ENCODE results near the gene KRT32. TPM values are rescaled to one million over a fixed set of nuclear protein-coding genes. Genes with fewer than 3 reads are reported as not detected.

The KRT32 gene
- total RNA-seq = under 1 TPM in 1 of 4 donors, not detected in 3; 0.15 TPM
- under 1 TPM in 2 of 3 donors, not detected in 1; 0.12 to 0.31 TPM for polyA plus RNA-seq
- long read RNA-seq, donor 1 = 0 reads
- long read RNA-seq, donor 2 = 0 reads

- Histone ChIP-seq H3K4me1 (no peaks in the 10 kb centered on the region), H3K4me3 (no peak within 1 kb of the TSS), H3K27me3 (ENCODE audit: insufficient read depth in 3 of 3, low read length in 2 of 3) (peaks cover 0 to 7% (median 0%) of the 10 kb centered on the region in 3 donors), H3K27ac (no peak within 1 kb of the TSS), H3K9me3 (no peaks in the 10 kb centered on the region), H3K36me3 (ENCODE audit: insufficient read depth in 1 of 2, low read depth in 1 of 2) (no peaks in the 10 kb centered on the region)
- intact Hi-C loops (cut with DNase I) = no loop called here
- TF ChIP-seq CTCF (IDR thresholded peaks at IDR 0.05) = no peak
- WGBS, 3 donors = 88 to 95% (median 90%) methylated on average over 14 of the region's 14 CpGs
- ATAC-seq (no peak), DNase-seq (no peak)
Observed at GRCh38 chr17:41466988-41467387, at the start of gene KRT32. KRT32 (minus strand) TSS chr17:41467386; CDS start chr17:41467325, 61 bp downstream.

GRCh38 chr17:41516830-41517283 lies 49.7 kb upstream of the KRT32 start:
- H3K9me3 ChIP-seq = no peaks in the 10 kb centered on the region
- no peak for ATAC-seq
- no peak for DNase-seq
- H3K4me3 ChIP-seq = no peak overlapping the region
- no peaks in the 10 kb centered on the region for H3K36me3 ChIP-seq (ENCODE audit: insufficient read depth in 1 of 2, low read depth in 1 of 2)
- no peak overlapping the region for H3K27ac ChIP-seq
- H3K4me1 ChIP-seq = no peaks in the 10 kb centered on the region
- peaks cover 0 to 5% (median 4%) of the 10 kb centered on the region in 3 donors for H3K27me3 ChIP-seq (ENCODE audit: insufficient read depth in 3 of 3, low read length in 2 of 3)
- intact Hi-C loops (cut with DNase I) = no loop called here
- TF ChIP-seq CTCF (IDR thresholded peaks at IDR 0.05) = no peak
- 81 to 86% (median 83%) methylated on average over 14 of the region's 14 CpGs for WGBS, 3 donors

GRCh38 chr17:41516147-41516829 lies 49.1 kb upstream of the KRT32 start:
- peaks cover 0 to 4% (median 0%) of the 10 kb centered on the region in 3 donors for H3K27me3 ChIP-seq (ENCODE audit: insufficient read depth in 3 of 3, low read length in 2 of 3)
- no peaks in the 10 kb centered on the region for H3K36me3 ChIP-seq (ENCODE audit: insufficient read depth in 1 of 2, low read depth in 1 of 2)
- H3K4me1 ChIP-seq = no peaks in the 10 kb centered on the region
- H3K27ac ChIP-seq = no peak overlapping the region
- no peak overlapping the region for H3K4me3 ChIP-seq
- no peaks in the 10 kb centered on the region for H3K9me3 ChIP-seq
- TF ChIP-seq CTCF (IDR thresholded peaks at IDR 0.05) = no peak
- ATAC-seq (no peak), DNase-seq (no peak)
- intact Hi-C loops (cut with DNase I) = no loop called here
- 77 to 83% (median 82%) methylated on average over 14 of the region's 14 CpGs for WGBS, 3 donors

- intact Hi-C loops (cut with DNase I) = no loop called here
- TF ChIP-seq CTCF (IDR thresholded peaks at IDR 0.05) = no peak
- WGBS, 3 donors = 59 to 69% (median 67%) methylated on average over 5 of the region's 5 CpGs
Observed at GRCh38 chr17:41513168-41513547, 46.0 kb upstream of the KRT32 start.

More at GRCh38 chr17:41513168-41513547, 46.0 kb upstream of the KRT32 start:
- no peak for ATAC-seq
- Histone ChIP-seq H3K36me3 (ENCODE audit: insufficient read depth in 1 of 2, low read depth in 1 of 2) (no peaks in the 10 kb centered on the region), H3K4me1 (no peaks in the 10 kb centered on the region), H3K9me3 (no peaks in the 10 kb centered on the region), H3K27ac (no peak overlapping the region), H3K4me3 (no peak overlapping the region), H3K27me3 (ENCODE audit: insufficient read depth in 3 of 3, low read length in 2 of 3) (peaks cover 0 to 4% (median 0%) of the 10 kb centered on the region in 3 donors)
- DNase-seq = no peak

All from psoas muscle (tissue), 8 donors.